T-helper 2 cell treated with Interferon-gamma antibody and Interleukin-4, amounts not matched to agents 5 μg/mL and 100 μg/mL, for 36 hours (primary cell): Measurements from ENCODE around the gene CFAP61.

Experiments used
- DNase-seq: peaks from one replicate; pipeline ENCODE4 v3.0.0; 2021; ENCODE audit warnings: low spot score
- H3K27ac Mint-ChIP-seq: one replicate; pipeline ENCODE4 v1.8.0; 2021; ENCODE audit warnings: mild to moderate bottlenecking, mixed read lengths
- H3K27me3 Mint-ChIP-seq: one replicate; pipeline ENCODE4 v1.8.0; 2021; ENCODE audit warnings: low read depth, mixed read lengths
- H3K36me3 Mint-ChIP-seq: one replicate; pipeline ENCODE4 v1.8.0; 2021; ENCODE audit warnings: low read depth, mixed read lengths
- H3K4me1 Mint-ChIP-seq: one replicate; pipeline ENCODE4 v1.8.0; 2021; ENCODE audit warnings: low read depth, mixed read lengths
- H3K4me3 Mint-ChIP-seq: one replicate; pipeline ENCODE4 v1.8.0; 2022; ENCODE audit warnings: mild to moderate bottlenecking, moderate library complexity, mixed read lengths
- H3K9me3 Mint-ChIP-seq: one replicate; pipeline ENCODE4 v1.8.0; 2021; ENCODE audit warnings: mixed read lengths

The CFAP61 gene

DNA sequence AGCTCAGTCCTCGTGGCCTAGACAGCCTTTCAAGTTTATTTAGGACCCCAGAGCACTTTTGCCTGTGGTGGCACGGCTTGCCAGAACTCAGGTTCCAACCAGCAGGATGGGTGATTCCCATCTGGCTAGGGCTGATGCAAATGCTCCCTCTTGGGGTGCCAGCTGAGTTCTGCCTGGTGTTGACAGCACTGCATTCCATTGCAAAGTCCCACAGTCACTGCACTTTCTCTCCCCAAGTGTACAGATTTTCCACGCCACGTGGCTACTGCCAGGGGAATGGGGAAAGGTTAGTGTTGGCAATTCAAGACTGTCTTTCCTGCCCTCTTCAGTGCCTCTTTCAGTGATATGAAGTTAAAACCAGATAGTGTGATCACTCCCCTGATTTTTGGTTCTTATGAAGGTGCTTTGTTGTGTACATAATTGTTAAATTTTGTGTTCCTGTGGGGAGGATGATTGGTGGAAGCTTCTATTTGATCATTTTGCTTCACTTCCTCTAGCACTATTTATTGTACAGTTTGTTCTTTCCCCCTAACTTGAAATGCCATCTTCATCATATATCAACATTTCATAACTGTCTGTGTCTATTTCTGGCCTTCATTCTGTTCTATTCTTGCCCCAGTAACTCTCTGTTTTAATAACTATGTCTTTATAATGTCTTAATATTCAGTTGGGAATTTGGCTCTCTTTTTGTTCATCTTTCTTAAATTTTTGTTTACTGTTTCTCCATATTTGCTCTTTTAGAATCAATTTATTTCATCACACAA is 86.2 kb downstream of the CFAP61 start:
- no peak for DNase-seq
- H3K36me3 Mint-ChIP-seq: no peaks in the 10 kb centered on the region
- H3K4me1 Mint-ChIP-seq: no peaks in the 10 kb centered on the region
- H3K27me3 Mint-ChIP-seq: no peaks in the 10 kb centered on the region
- no peaks in the 10 kb centered on the region for H3K9me3 Mint-ChIP-seq
- H3K4me3 Mint-ChIP-seq: no peak overlapping the region
- no peak overlapping the region for H3K27ac Mint-ChIP-seq

DNA sequence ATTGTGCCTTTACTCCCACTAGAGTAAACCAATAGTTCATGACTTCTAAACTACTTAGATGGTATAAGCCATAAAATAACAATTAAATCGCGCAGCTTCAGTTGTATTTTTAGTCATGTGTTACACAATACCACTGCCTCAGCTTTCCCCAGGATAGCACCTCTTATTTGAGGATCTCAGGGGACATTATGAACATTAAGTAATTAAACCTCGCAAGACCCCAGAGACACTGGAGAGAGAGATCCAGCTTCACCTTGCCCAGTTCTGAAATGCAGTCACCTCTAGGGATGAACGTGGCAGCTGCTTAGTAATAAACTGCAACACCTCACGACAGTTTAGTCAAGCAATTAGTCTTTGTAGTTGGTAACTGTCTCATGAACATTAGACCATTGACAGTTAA is 87.1 kb downstream of the CFAP61 start:
- Mint-ChIP-seq H3K9me3 (no peaks in the 10 kb centered on the region), H3K4me1 (no peaks in the 10 kb centered on the region)

DNA sequence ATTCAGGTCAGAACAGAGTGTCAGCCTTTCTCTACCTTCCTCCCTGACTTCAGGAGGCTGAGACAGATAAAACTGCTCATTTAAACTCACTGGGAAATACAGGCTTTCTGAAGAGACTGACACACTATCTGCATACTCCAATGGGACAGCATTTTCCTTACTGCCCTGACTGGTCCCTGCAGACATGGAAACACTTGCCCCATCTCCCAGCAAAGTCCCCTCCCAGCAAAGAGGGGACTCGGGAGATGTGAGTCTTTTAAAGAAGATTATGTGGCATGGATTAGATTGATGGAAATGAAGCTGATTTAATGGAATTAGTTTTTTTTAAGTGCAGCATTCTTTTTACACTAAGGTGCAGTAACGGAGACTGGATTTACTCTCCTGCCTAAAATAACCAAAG is 90.8 kb downstream of the CFAP61 start:
- H3K4me1 Mint-ChIP-seq: no peaks in the 10 kb centered on the region
- H3K9me3 Mint-ChIP-seq: no peaks in the 10 kb centered on the region
- no peak for DNase-seq
- no peaks in the 10 kb centered on the region for H3K36me3 Mint-ChIP-seq
- H3K27me3 Mint-ChIP-seq: peaks cover 3% of the 10 kb centered on the region
- no peak overlapping the region for H3K27ac Mint-ChIP-seq
- no peak overlapping the region for H3K4me3 Mint-ChIP-seq

More for the DNA sequence above, 87.1 kb downstream of the CFAP61 start:
- H3K27ac Mint-ChIP-seq: no peak overlapping the region
- H3K4me3 Mint-ChIP-seq: no peak overlapping the region
- H3K27me3 Mint-ChIP-seq: no peaks in the 10 kb centered on the region
- DNase-seq: no peak
- no peaks in the 10 kb centered on the region for H3K36me3 Mint-ChIP-seq

GRCh38 chr20:20143646-20144045 is 91.3 kb downstream of the CFAP61 start:
- no peaks in the 10 kb centered on the region for H3K36me3 Mint-ChIP-seq
- H3K4me3 Mint-ChIP-seq: no peak overlapping the region
- H3K27me3 Mint-ChIP-seq: peaks cover 3% of the 10 kb centered on the region
- H3K4me1 Mint-ChIP-seq: no peaks in the 10 kb centered on the region
- H3K27ac Mint-ChIP-seq: no peak overlapping the region
- no peak for DNase-seq
- H3K9me3 Mint-ChIP-seq: no peaks in the 10 kb centered on the region

DNA sequence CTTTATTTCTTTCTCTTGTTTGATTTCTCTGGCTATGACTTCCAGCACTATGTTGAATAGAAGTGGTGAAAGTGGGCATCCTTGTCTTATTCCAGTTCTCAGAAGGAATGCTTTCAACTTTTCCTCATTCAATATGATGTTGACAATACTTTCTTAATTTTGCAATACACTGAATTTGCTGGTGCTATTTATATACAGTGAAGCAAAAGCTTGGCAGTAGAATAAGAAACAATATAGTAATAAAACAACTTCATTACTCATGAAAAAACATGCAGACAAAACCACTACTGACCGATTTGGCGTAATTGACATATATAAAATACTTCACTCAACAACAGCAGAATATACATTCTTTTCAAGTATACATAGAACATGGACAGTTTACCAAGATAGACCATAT is 96.4 kb downstream of the CFAP61 start:
- H3K9me3 Mint-ChIP-seq: no peaks in the 10 kb centered on the region
- peaks cover 3% of the 10 kb centered on the region for H3K27me3 Mint-ChIP-seq
- H3K4me3 Mint-ChIP-seq: no peak overlapping the region
- no peaks in the 10 kb centered on the region for H3K4me1 Mint-ChIP-seq
- no peak for DNase-seq
- no peak overlapping the region for H3K27ac Mint-ChIP-seq
- no peaks in the 10 kb centered on the region for H3K36me3 Mint-ChIP-seq

DNA sequence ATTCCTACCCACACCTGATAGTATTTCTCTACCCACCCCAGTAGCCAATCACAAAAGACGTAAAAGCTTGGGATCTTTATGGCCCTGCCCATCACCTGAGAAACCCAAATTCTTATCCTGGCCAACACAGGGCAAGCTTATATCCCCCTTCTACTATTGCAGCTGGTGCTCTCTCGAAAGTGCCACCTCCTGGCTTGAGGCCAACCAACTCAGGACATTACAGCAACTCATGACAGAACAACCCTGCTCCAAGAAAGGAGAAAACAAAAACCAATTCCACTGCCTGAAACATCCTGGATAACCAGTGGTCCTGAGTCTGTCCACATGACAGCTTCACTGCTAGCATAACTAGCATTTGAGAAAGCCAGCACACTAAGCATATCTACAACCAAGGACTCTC is 97.9 kb downstream of the CFAP61 start:
- H3K36me3 Mint-ChIP-seq: no peaks in the 10 kb centered on the region
- H3K27me3 Mint-ChIP-seq: peaks cover 3% of the 10 kb centered on the region
- no peak for DNase-seq
- H3K4me1 Mint-ChIP-seq: no peaks in the 10 kb centered on the region
- no peaks in the 10 kb centered on the region for H3K9me3 Mint-ChIP-seq
- no peak overlapping the region for H3K27ac Mint-ChIP-seq
- no peak overlapping the region for H3K4me3 Mint-ChIP-seq

DNA sequence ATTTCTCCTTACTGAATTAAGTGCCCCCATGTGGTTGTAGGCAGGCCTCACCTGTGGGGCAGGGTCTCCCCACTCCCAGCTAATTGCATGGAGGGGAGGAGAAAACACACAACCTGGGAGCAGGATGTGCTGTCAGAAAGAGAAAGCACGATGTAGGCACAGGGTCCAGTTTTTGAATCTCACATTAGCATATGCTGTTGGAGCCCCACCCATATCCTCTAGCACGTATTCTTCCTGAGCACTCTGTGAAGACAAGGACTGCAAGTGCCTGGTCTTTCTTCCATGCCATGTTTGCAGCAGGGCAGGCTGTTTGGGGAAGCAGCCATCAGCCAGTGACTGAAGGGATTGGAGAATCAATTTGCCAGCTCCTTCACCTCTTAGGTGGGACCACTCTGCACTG is 108.2 kb downstream of the CFAP61 start:
- H3K27ac Mint-ChIP-seq: no peak overlapping the region
- H3K4me3 Mint-ChIP-seq: no peak overlapping the region
- no peaks in the 10 kb centered on the region for H3K4me1 Mint-ChIP-seq
- H3K36me3 Mint-ChIP-seq: no peaks in the 10 kb centered on the region
- no peak for DNase-seq
- no peaks in the 10 kb centered on the region for H3K9me3 Mint-ChIP-seq
- H3K27me3 Mint-ChIP-seq: peaks cover 2% of the 10 kb centered on the region

DNA sequence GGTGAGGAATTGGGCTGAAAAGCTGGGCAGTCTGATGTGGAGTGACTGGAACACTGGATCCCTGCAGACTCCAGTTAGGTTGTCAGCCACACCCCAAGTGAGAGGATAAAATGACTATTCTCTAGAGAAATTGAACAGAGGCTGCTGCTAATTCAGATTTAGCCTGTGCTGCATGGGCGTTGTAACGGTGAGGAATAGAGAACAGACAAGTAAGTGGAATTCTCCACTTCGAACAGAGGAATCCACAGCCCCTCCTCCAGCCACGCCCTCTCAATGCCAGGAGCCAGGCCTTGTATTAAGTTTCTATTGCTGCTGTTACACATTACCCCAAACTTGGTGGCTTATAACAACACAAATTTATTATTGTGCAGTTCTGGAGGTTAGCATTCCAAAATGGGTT is 109.3 kb downstream of the CFAP61 start:
- Mint-ChIP-seq H3K27me3 (no peaks in the 10 kb centered on the region), H3K36me3 (no peaks in the 10 kb centered on the region), H3K9me3 (no peaks in the 10 kb centered on the region), H3K27ac (no peak overlapping the region), H3K4me3 (no peak overlapping the region), H3K4me1 (no peaks in the 10 kb centered on the region)
- no peak for DNase-seq

GRCh38 chr20:20167698-20168097 is 115.4 kb downstream of the CFAP61 start:
- Mint-ChIP-seq H3K27me3 (no peaks in the 10 kb centered on the region), H3K27ac (no peak overlapping the region), H3K9me3 (no peaks in the 10 kb centered on the region), H3K4me3 (no peak overlapping the region), H3K36me3 (no peaks in the 10 kb centered on the region), H3K4me1 (no peaks in the 10 kb centered on the region)
- no peak for DNase-seq

DNA sequence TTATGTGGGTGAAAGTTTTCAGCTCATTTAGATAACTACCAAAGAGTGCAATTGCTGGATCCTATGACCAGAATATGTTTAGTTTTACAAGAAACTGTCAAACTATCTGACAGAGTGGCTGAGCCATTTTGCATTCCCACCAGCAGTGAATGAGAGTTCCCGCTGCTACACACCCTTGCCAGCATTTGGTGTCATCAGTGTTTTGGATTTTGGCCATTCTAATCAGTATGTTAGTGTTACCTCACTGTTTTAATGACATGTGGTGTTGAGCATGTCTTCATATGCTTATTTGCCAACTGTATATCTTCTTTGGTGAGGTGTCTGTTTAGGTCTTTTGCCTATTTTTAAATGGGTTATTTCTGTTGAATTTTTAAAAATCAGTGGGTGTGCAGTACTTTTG is 120.9 kb downstream of the CFAP61 start:
- Mint-ChIP-seq H3K9me3 (no peaks in the 10 kb centered on the region), H3K27ac (no peak overlapping the region), H3K36me3 (no peaks in the 10 kb centered on the region), H3K4me1 (no peaks in the 10 kb centered on the region), H3K4me3 (no peak overlapping the region), H3K27me3 (no peaks in the 10 kb centered on the region)
- no peak for DNase-seq

DNA sequence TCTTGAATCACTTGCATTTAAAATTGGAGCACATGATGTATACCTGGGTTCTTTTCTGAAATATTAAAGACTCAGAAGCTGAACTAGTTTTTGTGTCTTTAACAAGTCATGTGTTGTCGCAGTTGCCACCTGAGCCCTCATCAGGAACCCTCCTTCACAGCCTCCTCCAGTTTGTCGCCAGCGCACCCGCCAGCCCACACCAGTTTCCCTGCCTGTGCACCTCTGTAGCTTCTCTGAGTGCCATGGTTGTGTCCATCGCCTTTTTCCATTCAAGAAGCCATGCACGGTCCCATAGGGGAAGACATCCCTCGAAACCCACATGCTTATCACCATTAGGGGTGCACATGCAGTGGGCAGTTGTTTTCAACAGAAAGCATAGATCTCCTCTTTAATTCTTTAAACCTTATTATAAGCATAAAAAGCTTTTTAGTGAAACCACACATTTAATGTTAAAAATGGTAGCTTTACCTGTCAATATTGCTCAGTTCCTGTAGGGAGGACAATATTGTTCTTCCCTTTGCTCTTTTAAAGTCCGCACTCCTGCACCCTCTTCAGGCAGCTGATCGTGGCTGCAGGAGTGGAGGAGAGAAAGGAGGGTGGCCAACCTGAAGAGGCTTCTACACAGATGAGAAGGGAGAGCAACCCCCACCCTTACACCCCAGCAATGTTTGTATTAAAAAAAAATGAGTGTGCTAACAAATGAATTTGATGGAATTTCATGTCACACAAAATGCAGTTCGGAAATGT is 121.9 kb downstream of the CFAP61 start:
- Mint-ChIP-seq H3K36me3 (no peaks in the 10 kb centered on the region), H3K4me3 (no peak overlapping the region), H3K4me1 (no peaks in the 10 kb centered on the region), H3K27ac (no peak overlapping the region), H3K9me3 (no peaks in the 10 kb centered on the region), H3K27me3 (no peaks in the 10 kb centered on the region)
- no peak for DNase-seq

DNA sequence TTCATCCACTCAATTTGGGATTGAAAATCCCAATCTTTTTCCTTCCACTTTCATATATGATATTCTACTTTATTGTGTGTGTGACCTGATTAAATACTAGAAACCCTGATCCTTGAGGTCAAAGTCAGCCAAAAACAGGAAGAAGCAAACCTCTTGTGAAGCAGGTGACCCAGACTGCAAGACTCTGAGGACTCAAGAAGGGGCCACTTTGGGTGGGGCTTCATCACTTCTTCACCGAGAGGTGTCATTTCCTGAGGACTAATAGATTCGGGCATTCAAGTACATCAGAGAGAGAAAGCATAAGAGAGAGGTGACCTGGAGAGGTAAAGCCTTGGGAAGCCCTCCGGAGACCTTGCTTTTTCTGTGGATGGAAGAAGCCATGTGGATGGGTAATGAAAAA is 129.0 kb downstream of the CFAP61 start:
- H3K4me1 Mint-ChIP-seq: no peaks in the 10 kb centered on the region
- DNase-seq: no peak
- H3K4me3 Mint-ChIP-seq: no peak overlapping the region
- no peak overlapping the region for H3K27ac Mint-ChIP-seq
- H3K36me3 Mint-ChIP-seq: no peaks in the 10 kb centered on the region
- no peaks in the 10 kb centered on the region for H3K9me3 Mint-ChIP-seq
- H3K27me3 Mint-ChIP-seq: no peaks in the 10 kb centered on the region

- H3K9me3 Mint-ChIP-seq: no peaks in the 10 kb centered on the region
- no peaks in the 10 kb centered on the region for H3K36me3 Mint-ChIP-seq
- H3K4me1 Mint-ChIP-seq: no peaks in the 10 kb centered on the region
- H3K4me3 Mint-ChIP-seq: no peak overlapping the region
- H3K27ac Mint-ChIP-seq: no peak overlapping the region
- no peak for DNase-seq
- H3K27me3 Mint-ChIP-seq: no peaks in the 10 kb centered on the region
These were observed 131.8 kb downstream of the CFAP61 start for GRCh38 chr20:20184149-20184548.

GRCh38 chr20:20184706-20185105 is 132.4 kb downstream of the CFAP61 start:
- Mint-ChIP-seq H3K9me3 (no peaks in the 10 kb centered on the region), H3K27me3 (no peaks in the 10 kb centered on the region), H3K4me3 (no peak overlapping the region), H3K27ac (no peak overlapping the region), H3K36me3 (no peaks in the 10 kb centered on the region), H3K4me1 (no peaks in the 10 kb centered on the region)
- no peak for DNase-seq

DNA sequence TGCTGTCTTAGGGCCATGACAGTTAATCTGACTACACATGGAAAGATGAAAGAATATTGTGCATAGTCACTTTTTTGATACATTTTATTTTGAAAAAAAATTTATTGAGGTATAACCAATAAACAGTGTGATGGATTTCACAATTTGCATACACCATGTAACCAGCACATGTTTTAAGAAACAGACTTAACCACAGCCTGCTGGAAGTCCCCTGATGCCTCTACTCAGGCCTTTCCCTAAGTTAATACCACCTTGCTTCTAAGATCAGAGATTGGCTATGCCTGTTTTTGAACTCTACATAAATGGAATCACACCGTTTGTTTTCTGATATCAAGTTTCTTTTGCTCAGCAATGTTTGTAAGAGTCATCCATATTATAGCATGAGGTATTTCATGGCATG is 136.3 kb downstream of the CFAP61 start:
- no peaks in the 10 kb centered on the region for H3K36me3 Mint-ChIP-seq
- peaks cover 2% of the 10 kb centered on the region for H3K27me3 Mint-ChIP-seq
- H3K27ac Mint-ChIP-seq: no peak overlapping the region
- H3K4me1 Mint-ChIP-seq: no peaks in the 10 kb centered on the region
- no peaks in the 10 kb centered on the region for H3K9me3 Mint-ChIP-seq
- no peak overlapping the region for H3K4me3 Mint-ChIP-seq
- DNase-seq: no peak
